ENCODE measurements around the gene RAET1L.
A peak's percentile ranks its signal among the peaks of the same experiment; 100 is the strongest.
"Not testable (repeated sequence)": the region's sequence is repeated elsewhere in the genome, so short reads cannot be mapped to it uniquely, and the experiment has no call there.

The RAET1L gene

GRCh38 chr6:150015281-150016001 lies 9.9 kb downstream of the RAET1L start:
- DNase-seq: not testable (repeated sequence)

DNA sequence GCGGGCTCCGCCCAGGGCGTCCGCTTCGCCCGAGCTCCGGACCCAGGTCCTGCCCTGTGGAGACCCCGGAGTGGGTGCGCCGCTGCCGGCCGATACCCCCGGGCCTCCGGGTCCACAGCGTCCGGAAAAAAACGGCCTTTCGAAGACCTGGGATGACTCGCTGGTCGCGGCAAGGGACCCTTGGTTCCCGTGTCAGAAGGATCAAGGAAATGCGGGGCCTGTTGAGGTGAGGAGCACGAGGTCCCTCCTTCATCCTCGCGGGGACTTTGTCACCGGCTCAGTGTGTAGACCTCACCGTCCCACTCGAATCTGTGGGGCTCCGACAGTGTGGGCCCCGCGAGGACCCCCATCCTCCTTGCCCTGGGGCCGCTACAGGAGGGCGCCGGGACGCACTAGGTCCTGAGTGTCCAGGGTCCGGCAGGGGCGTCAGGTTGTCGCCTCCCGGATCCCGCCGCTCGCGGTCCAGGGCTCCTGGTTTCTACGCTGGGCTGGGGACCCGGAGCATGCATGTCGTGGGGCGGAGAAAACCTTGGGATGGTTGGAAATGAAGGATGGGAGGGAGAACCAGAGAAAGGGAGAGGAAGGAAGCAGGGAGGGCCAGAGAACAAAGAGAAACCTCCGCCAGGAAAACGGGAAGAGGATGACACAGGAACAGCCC lies 10.6 kb downstream of the RAET1L start:
- not testable (repeated sequence) for DNase-seq

GRCh38 chr6:150013785-150014622 lies 11.3 kb downstream of the RAET1L start:
- DNase-seq: not testable (repeated sequence)

- DNase-seq: not testable (repeated sequence)
These were observed 12.2 kb downstream of the RAET1L start for GRCh38 chr6:150012846-150013784.

DNA sequence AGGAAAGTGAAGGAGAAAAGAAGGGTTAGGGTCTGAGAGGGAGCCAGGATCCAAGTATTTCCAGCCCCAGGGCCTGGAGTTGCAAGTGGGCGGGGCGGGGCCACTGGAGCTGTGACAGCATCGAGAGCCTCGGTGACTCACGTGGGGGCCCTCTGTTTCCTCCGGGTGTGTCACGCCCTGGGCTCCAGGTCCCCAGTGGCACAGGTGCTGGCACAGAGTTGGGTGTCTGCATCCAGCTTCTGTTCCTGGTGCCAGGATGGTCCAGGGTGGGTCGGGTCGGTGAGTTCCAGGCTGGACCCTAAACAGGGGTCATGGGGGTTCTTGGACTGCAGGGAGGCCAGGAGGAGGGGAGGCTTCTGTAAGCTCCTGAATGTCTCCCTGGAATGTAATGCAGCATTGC lies 16.7 kb downstream of the RAET1L start:
- no peak for DNase-seq

DNA sequence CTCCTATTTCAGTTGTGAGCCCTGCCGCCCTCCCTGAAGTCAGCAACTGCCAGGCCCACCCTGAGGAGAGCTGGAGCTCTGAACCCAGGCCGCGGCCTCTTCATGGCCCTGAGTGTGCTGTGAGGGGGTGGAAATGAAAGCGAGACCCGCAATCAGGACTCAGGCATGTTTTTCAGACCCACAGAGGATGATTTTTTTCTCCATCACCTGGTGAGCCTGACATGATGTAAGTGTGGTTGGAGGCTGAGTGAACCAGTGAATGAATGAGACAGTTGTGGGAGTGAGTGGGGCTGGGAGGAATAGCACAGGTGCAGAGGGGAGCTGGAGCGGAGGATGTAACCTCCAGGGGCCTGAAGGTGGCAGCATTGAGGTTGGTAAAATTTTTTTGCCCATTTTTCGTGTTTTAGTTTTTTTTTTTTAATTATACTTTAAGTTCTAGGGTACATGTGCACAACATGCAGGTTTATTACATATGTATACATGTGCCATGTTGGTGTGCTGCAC lies 18.3 kb downstream of the RAET1L start:
- DNase-seq: peak; percentile 27

DNA sequence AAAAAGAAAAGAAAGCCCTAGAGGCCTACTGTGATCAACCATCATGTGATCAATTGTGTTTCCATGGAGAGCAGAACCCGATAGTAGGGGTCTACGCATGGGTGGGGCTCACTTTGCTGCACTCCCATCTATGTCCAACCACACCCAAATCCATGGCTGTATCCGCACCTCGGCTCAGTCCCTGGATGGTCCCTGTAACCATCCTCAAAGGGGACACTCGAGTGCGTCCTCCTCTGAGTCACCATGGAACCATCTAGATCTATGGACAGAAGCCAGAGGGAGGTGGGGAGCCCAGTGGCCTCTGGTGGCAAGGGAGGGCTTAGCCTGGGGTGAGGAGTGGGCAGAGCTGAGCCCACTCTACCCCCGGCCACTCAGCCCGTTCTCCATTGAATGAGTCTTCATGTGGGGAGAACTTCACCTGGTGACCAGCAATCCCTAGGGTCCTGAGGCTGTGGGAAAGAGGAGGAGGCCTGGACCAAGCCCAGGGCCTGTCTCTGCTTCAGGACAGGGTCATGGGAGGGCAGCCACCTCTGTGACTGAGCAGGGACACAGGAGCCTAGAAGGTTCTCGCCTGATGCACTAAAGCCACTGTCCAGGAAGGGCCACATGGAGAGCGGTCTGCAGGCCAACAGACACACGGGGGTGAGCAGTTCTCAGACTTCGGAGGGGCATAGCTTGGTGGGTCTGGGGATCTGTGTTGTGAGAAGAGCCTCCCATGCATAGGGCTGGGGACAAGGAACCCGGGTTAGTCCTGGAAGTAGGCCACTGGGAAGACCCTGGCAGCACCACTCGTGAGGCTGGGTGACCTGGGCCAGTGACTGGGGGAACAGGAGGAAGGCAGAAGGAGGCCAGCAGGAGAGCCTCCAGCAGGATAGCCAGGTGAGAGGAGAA lies 19.3 kb downstream of the RAET1L start:
- no peak for DNase-seq

- DNase-seq: peak; percentile 92
These were observed 20.3 kb downstream of the RAET1L start for GRCh38 chr6:150004783-150005717.

DNA sequence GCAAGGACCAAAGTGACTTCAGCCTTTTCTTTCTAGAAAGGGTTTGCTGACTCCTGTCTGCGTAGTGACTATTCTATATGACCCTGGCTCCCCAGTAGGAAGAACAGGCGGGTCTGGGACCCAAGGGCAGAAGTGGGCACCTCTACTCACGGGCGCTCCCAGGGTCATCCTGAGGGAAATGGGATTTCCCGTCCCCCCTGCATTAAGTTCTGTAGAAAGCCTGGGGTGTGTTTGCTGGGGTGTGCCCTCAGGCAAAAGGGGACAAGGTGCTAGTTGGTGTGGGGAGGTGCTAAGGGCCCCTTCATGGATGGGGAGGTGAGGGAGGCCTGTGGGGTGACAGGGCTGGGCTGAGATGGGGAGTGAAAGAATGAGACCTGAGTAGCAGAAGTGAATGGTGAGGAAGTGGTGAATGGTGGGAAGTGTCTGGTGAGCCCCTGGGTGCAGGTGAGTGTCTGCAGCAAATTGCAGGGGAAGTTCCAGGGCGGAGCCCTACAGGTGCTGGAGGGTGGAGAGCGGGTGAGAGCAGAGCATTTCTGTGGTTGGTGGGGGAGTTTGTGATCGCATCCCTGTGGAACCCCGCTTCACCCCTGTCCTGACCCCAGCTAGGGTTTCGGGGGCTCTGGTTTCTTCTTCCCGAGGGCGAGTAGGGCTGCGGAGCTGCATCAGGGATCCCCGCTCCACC lies 21.1 kb downstream of the RAET1L start:
- DNase-seq: peak; percentile 41

DNA sequence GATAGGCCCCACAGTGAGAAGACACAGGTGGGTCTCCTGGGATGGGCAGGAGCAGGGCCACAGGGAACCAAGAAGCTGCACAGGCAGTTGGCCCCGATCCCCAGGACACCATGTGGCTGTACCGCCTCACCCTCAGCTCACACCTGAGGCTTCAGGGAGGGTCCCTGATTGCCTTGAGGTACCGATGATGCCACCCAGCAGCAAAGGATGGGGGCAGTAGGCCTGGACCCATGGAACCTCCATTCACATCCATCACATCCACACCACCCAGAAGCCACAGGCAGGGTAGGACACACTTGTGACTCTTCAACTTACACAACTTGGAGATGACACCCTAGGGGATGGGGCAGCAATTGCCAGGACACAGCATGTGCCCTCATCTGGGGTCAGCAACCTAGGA lies 21.7 kb downstream of the RAET1L start:
- not testable (repeated sequence) for DNase-seq

DNA sequence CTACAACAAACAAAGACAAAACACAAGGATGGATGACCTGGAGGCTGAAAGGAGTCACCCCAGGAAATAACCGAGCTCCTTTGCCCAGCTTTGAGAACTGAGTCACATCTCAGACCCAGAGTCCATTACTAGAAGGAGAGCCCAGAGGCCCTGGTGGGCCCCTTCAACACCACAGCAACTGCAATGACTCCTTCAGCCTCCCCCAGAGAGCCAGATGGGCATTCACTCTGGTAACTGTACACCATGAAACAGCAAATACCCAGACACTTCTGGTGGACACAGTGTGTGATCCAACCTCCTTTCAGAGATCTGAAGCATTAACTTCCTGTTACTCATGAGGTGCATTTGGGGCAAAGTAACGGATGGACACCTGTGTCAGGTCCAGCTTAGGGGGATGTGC lies 22.6 kb downstream of the RAET1L start:
- no peak for DNase-seq

DNA sequence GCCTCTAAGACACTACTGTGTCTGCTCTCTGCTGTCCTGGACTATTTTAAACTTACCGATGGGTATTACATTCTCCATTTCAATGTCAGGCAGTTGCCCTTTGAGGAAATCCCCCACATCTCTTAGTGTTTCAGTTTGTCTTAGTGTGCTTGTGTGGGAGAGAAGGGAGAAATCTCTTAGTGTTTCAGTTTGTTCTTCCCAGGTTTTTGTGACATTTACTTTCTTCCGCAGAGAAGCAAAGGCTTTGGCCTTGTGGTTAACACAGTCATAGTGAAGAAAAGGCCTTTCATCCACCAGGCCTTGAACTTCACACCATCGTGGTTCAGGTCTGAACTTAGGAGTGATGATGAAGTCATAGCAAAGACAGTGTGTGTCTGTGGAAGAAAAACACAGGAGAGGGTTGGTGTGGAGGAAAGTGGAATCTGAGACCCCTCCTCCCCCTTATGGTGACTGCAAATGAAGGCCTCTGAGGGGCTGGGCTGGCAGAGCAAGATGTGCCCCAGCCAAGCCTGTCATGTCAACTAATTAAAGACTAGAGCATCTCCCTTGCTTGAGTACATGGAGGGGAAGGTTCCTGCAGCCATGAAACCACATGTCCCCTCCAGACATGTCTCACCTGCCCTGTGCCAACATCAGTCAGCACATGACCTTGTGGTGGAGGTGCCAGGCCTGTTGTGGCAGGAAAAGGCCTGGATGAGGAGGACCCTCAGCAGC lies 23.9 kb downstream of the RAET1L start:
- DNase-seq: peak; percentile 66

- DNase-seq: no peak
These were observed 25.7 kb downstream of the RAET1L start for GRCh38 chr6:149999636-150000035.

GRCh38 chr6:149995971-149996370 lies 29.4 kb downstream of the RAET1L start:
- no peak for DNase-seq

- no peak for DNase-seq
These were observed 30.0 kb downstream of the RAET1L start for GRCh38 chr6:149995235-149995750.

GRCh38 chr6:149991838-149992237 lies 33.5 kb downstream of the RAET1L start:
- DNase-seq: no peak

- not testable (repeated sequence) for DNase-seq
These were observed 33.9 kb downstream of the RAET1L start for GRCh38 chr6:149991472-149991795.

DNA sequence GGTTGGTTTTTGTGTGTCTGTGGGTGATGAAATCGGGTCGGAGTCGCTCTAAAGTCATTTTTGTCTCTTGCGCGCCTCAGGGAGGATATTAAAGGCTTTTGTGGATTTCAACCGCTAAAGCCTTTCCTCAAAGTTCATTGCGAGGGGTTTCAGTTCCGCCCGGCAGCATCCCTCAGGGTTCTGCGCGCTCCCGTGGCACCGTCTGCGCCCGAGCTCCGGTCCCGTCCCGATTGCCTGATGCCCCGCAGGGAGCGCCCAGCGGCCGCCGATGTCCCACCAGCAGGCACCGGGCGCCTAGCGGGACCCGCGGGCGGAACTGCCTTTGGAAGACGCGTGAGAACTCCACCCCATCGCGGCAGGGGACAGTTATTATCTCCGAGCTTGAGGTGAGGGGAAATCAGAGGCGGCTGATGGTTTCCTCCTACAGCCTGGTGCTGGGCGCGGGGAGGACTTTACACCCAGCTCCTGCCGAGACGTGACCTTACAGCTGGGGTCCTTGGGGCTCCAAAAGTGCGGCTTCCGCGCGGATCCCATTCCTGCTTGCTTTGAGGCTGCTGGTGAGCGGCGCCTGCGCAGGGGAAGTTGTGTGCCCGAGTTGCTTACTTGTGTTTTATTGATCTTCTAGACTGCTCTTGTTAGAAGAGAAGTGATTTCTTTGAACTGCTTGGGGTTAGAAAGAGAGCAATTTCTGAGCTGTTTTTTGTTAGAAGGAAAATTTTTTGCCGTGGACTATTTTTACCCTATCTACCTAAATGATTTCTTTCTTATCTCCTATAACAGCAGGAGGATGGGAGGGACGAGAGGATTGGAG lies 34.5 kb downstream of the RAET1L start:
- DNase-seq: no peak
